VCaP (cell line): ENCODE results near the gene RWDD2A.

Experiments
- H3K27ac ChIP-seq: fragments of 450-650 bp; 2 replicates; pipeline ENCODE4 v1.5.1; 2017
- TF ChIP-seq, protein P1 (sequence below): fragments of 450-650 bp; conservative IDR thresholded peaks from 2 replicates; pipeline ENCODE4 v1.5.1; 2017; ENCODE audit warnings: mild to moderate bottlenecking, moderate library complexity

Gene RWDD2A

DNA sequence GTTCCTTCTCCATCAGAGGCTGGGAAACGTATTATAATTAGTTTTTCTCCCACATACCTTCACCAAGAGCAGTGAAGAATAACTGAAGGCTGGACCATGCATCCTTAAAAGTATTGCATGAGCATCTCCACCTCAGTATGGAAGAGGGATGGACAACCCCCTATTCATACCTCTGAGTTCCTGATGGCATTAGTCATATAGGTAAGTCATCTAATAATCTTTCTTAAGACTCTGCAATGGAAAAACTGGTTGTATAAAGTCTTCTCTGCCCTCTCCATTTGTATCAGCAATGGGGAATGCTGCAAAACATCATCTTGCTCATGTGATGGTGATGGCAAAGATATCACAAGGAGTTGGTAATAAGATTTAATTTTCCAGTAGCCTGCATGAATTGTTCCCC, 24.6 kb upstream of the RWDD2A start:
- no peak overlapping the region for H3K27ac ChIP-seq
- TF ChIP-seq, protein P1, sequence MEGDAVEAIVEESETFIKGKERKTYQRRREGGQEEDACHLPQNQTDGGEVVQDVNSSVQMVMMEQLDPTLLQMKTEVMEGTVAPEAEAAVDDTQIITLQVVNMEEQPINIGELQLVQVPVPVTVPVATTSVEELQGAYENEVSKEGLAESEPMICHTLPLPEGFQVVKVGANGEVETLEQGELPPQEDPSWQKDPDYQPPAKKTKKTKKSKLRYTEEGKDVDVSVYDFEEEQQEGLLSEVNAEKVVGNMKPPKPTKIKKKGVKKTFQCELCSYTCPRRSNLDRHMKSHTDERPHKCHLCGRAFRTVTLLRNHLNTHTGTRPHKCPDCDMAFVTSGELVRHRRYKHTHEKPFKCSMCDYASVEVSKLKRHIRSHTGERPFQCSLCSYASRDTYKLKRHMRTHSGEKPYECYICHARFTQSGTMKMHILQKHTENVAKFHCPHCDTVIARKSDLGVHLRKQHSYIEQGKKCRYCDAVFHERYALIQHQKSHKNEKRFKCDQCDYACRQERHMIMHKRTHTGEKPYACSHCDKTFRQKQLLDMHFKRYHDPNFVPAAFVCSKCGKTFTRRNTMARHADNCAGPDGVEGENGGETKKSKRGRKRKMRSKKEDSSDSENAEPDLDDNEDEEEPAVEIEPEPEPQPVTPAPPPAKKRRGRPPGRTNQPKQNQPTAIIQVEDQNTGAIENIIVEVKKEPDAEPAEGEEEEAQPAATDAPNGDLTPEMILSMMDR, result no peak

DNA sequence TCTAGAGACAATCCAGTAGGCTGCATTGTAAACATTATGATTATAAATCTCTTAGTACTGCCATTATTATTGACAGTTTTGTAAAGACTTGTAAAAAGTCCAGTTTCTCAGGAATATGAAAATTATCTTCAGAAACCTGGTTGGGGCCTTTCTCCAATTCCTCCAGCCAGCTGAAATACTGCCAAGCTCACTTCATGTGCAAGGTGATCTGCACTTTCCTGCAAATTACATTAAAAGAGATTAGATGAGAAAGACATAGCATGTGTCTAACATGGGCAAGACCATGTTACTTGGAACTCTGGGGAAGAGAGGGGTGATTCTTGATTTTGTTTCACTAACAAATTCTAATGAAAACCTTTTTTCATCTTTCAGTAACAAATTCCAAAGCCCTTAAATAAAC, 24.1 kb upstream of the RWDD2A start:
- H3K27ac ChIP-seq, result no peak overlapping the region
- TF ChIP-seq, protein P1, result no peak

DNA sequence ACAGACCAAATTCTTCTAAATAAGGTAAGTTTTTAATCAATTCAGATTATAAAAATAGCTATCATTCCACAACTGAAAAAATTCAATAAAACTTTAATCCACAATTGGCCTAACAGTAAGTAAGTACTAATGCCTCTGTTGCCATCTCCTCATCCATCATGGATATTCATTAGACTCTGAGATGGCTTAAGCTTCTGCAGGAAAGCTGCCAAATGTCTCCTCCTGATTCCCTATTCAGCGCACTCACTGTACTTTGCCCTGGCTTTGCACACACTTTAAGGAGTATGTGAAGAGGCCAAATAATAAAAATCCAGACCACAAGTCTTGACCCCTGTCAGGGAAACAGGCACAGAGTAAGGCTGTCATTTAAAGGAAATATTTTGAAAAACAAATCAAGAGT, 23.6 kb upstream of the RWDD2A start:
- TF ChIP-seq, protein P1, result no peak
- no peak overlapping the region for H3K27ac ChIP-seq

DNA sequence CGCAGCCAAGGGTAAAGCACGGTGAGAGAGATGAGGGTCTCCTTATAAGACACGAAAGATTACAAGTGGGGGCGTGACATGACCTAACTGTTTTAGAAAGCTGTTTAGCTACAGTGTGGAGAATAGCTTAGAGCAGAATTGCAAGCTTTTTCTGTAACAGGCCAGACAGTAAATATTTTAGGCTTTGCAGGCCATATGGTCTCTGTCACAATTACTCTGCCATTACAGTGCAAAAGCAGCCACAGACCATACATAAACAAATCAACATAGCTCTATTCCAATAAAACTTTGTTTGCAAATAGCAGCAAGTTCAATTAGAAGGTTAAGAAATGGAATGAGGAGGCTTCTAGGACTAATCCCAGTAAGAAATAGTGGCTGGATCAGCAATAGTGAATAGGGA, 16.9 kb upstream of the RWDD2A start:
- TF ChIP-seq, protein P1, result no peak
- no peak overlapping the region for H3K27ac ChIP-seq

DNA sequence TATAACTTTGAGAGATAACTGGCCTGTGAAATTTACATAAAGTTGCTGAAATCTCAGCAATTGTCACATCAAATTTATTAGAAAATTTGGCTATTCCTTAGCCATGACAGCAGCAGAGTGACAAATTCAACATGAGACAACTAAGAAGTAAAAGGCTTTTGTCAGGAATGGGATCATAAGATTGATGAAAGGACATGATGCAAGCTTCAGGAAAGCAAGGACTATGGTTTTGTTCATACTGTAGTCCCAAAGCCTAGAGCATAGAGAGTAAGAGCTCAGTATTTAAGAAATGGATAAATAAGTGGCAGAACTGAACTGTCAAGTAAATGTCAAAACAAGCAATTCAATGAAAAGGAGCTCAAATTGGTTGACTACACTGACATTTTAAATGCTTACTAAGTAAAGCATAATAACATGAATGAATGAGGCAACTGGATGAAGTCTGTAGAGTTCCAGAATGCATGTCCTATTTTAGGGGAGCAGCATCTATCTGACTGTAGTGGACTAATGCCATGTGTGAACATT, 12.7 kb upstream of the RWDD2A start:
- H3K27ac ChIP-seq, result no peak overlapping the region
- TF ChIP-seq, protein P1, result no peak

DNA sequence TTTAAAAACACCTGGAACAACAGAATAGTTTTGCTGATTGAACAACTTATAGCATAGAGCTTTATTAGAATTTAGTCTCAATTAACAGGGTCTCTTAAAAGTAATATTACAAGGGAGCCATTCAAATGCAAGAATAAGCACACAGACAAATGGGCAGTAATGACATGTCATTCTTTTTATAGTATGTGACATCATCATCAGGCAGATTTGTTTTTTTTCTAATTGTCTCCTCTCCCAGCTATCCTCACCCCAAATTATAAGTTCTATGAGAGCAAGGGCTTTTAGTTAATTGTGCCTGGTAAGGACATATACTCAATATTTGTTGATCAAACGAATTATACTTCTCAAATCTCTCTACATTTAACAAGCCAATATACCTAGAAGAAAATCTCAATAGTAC, 11.0 kb upstream of the RWDD2A start:
- TF ChIP-seq, protein P1, result no peak
- H3K27ac ChIP-seq, result no peak overlapping the region

DNA sequence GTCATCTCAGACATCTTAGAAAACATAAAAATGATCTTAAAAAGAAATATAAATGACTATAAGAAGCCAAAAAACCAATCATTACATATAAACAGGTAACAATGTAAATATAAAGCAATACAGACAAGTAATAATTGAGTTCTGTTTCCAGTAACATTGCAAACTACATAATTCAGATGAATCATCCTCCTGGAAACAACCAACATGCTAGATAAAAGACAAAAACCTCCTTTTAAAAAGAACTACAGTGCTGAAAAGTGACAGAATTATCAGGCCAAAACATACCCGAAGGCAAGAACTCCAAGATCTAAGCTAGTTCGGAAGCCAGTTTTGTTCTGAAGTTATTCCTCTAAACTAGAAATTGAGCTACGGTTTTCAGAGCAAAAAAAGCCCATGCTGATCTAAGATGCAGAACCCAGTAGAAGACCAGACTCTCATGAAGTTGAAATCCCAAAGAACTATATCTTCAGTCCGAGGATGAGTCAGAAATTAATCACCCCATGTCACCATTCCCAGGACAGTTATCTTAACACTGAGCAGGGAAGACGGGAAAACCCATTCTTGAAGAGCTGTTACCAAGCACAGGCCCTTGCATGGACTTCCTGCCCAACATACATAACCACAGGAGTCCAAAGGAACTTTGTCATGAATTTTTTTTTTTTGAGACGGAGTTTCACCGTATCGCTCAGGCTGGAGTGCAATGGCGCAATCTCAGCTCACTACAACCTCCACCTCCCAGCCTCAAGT, 9.9 kb upstream of the RWDD2A start:
- no peak overlapping the region for H3K27ac ChIP-seq
- TF ChIP-seq, protein P1, result no peak
